Measurements from ENCODE around the gene ANKRD31.
"Not testable (repeated sequence)": the region's sequence is repeated elsewhere in the genome, so short reads cannot be mapped to it uniquely, and the experiment has no call there.

The ANKRD31 gene

GRCh38 chr5:75130818-75131349, 105.8 kb downstream of the ANKRD31 start:
- Histone ChIP-seq H3K4me3 (replicated peaks; ENCODE audit: low read depth, low read length) (no peak overlapping the region), H3K27me3 (replicated peaks; ENCODE audit: control insufficient read depth, insufficient read depth, low read length) (no peaks in the 10 kb centered on the region), H3K36me3 (ENCODE audit: control insufficient read depth, insufficient read depth, low read length) (no peaks in the 10 kb centered on the region)
- no peak for DNase-seq (ENCODE audit: extremely low read depth, insufficient read length)
- TF ChIP-seq CTCF (IDR thresholded peaks at IDR 0.05; ENCODE audit: insufficient read depth, low read length, poor library complexity, severe bottlenecking): no peak

GRCh38 chr5:75116856-75117255, 119.8 kb downstream of the ANKRD31 start:
- no peak overlapping the region for H3K4me3 ChIP-seq (replicated peaks; ENCODE audit: low read depth, low read length)
- H3K27me3 ChIP-seq (replicated peaks; ENCODE audit: control insufficient read depth, insufficient read depth, low read length): no peaks in the 10 kb centered on the region
- no peak for TF ChIP-seq CTCF (IDR thresholded peaks at IDR 0.05; ENCODE audit: insufficient read depth, low read length, poor library complexity, severe bottlenecking)
- DNase-seq (ENCODE audit: extremely low read depth, insufficient read length): no peak
- no peaks in the 10 kb centered on the region for H3K36me3 ChIP-seq (ENCODE audit: control insufficient read depth, insufficient read depth, low read length)

- DNase-seq (ENCODE audit: extremely low read depth, insufficient read length); H3K36me3 ChIP-seq (ENCODE audit: control insufficient read depth, insufficient read depth, low read length): not testable (repeated sequence)
Measured at GRCh38 chr5:75114311-75114710, 122.4 kb downstream of the ANKRD31 start.

GRCh38 chr5:75113354-75114113, 123.1 kb downstream of the ANKRD31 start:
- H3K27me3 ChIP-seq (replicated peaks; ENCODE audit: control insufficient read depth, insufficient read depth, low read length): no peaks in the 10 kb centered on the region; the same call in 1 of the 2 replicates
- no peak for DNase-seq (ENCODE audit: extremely low read depth, insufficient read length)
- TF ChIP-seq CTCF (IDR thresholded peaks at IDR 0.05; ENCODE audit: insufficient read depth, low read length, poor library complexity, severe bottlenecking): no peak
- no peak overlapping the region for H3K4me3 ChIP-seq (replicated peaks; ENCODE audit: low read depth, low read length)
- H3K36me3 ChIP-seq (ENCODE audit: control insufficient read depth, insufficient read depth, low read length): no peaks in the 10 kb centered on the region

More at GRCh38 chr5:75114311-75114710, 122.4 kb downstream of the ANKRD31 start:
- not testable (repeated sequence) for H3K4me3 ChIP-seq (replicated peaks; ENCODE audit: low read depth, low read length); H3K27me3 ChIP-seq (replicated peaks; ENCODE audit: control insufficient read depth, insufficient read depth, low read length)

- no peak for DNase-seq (ENCODE audit: extremely low read depth, insufficient read length)
- Histone ChIP-seq H3K4me3 (replicated peaks; ENCODE audit: low read depth, low read length) (no peak overlapping the region), H3K27me3 (replicated peaks; ENCODE audit: control insufficient read depth, insufficient read depth, low read length) (no peaks in the 10 kb centered on the region; the same call in 1 of the 2 replicates), H3K36me3 (ENCODE audit: control insufficient read depth, insufficient read depth, low read length) (no peaks in the 10 kb centered on the region)
- no peak for TF ChIP-seq CTCF (IDR thresholded peaks at IDR 0.05; ENCODE audit: insufficient read depth, low read length, poor library complexity, severe bottlenecking)
Measured at GRCh38 chr5:75108931-75109596, 127.6 kb downstream of the ANKRD31 start.

GRCh38 chr5:75108515-75108914, 128.2 kb downstream of the ANKRD31 start:
- H3K27me3 ChIP-seq (replicated peaks; ENCODE audit: control insufficient read depth, insufficient read depth, low read length): no peaks in the 10 kb centered on the region; the same call in 1 of the 2 replicates
- TF ChIP-seq CTCF (IDR thresholded peaks at IDR 0.05; ENCODE audit: insufficient read depth, low read length, poor library complexity, severe bottlenecking): no peak
- no peak overlapping the region for H3K4me3 ChIP-seq (replicated peaks; ENCODE audit: low read depth, low read length)
- H3K36me3 ChIP-seq (ENCODE audit: control insufficient read depth, insufficient read depth, low read length): no peaks in the 10 kb centered on the region
- DNase-seq (ENCODE audit: extremely low read depth, insufficient read length): no peak

DNA sequence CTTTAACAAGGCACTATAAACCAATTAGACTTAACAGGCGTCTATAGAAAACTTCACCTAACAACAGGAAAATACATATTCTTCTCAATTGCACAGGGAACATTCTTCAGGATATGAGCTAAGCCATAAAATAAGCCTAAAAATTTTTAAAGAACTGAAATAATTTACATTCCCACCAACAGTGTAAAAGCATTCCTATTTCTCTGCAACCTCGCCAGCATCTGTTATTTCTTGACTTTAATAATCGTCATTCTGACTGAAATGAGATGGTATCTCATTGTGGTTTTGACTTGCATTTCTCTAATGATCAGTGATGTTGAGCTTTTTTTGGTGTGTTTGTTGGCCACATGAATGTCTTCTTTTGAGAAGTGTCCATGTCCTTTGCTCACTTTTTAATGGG, 140.7 kb downstream of the ANKRD31 start:
- H3K27me3 ChIP-seq (replicated peaks; ENCODE audit: control insufficient read depth, insufficient read depth, low read length); DNase-seq (ENCODE audit: extremely low read depth, insufficient read length); H3K4me3 ChIP-seq (replicated peaks; ENCODE audit: low read depth, low read length); H3K36me3 ChIP-seq (ENCODE audit: control insufficient read depth, insufficient read depth, low read length): not testable (repeated sequence)
